HG02884 (cell line): ENCODE measurements around the gene DEDD2.
A peak's percentile ranks its signal among the peaks of the same experiment; 100 is the strongest.

Experiments used
- ATAC-seq: cut with Tn5 transposase; IDR thresholded peaks from one replicate; pipeline ENCODE4 v1.9.1; 2021; ENCODE audit warnings: mild to moderate bottlenecking, moderate library complexity; ENCODE audit not compliant: unreplicated experiment

DEDD2 gene

GRCh38 chr19:42201489-42202289, 15.8 kb downstream of the DEDD2 start:
- no peak for ATAC-seq

- ATAC-seq, result no peak
These were observed 17.3 kb downstream of the DEDD2 start for GRCh38 chr19:42200116-42200715.

- peak; percentile 48 for ATAC-seq
These were observed 17.9 kb downstream of the DEDD2 start for GRCh38 chr19:42199440-42200115.

GRCh38 chr19:42198676-42199439, 18.6 kb downstream of the DEDD2 start:
- ATAC-seq, result no peak

GRCh38 chr19:42197375-42197817, 20.1 kb downstream of the DEDD2 start:
- no peak for ATAC-seq

GRCh38 chr19:42196011-42197001, 21.2 kb downstream of the DEDD2 start:
- ATAC-seq, result no peak

- no peak for ATAC-seq
These were observed 23.8 kb downstream of the DEDD2 start for GRCh38 chr19:42193706-42194105.

- no peak for ATAC-seq
These were observed 24.2 kb downstream of the DEDD2 start for GRCh38 chr19:42193294-42193693.

- no peak for ATAC-seq
These were observed 25.6 kb downstream of the DEDD2 start for GRCh38 chr19:42191855-42192254.

GRCh38 chr19:42191330-42191729, 26.1 kb downstream of the DEDD2 start:
- no peak for ATAC-seq

- ATAC-seq, result no peak
These were observed 28.3 kb downstream of the DEDD2 start for GRCh38 chr19:42189133-42189532.

- no peak for ATAC-seq
These were observed 28.8 kb downstream of the DEDD2 start for GRCh38 chr19:42188665-42189064.

GRCh38 chr19:42185277-42185676, 32.2 kb downstream of the DEDD2 start:
- ATAC-seq, result no peak

- no peak for ATAC-seq
These were observed 33.0 kb downstream of the DEDD2 start for GRCh38 chr19:42184401-42184861.

- ATAC-seq, result no peak
These were observed 38.4 kb downstream of the DEDD2 start for GRCh38 chr19:42178791-42179674.

GRCh38 chr19:42177686-42178019, 39.8 kb downstream of the DEDD2 start:
- no peak for ATAC-seq

- ATAC-seq, result no peak
These were observed 40.3 kb downstream of the DEDD2 start for GRCh38 chr19:42176990-42177685.

GRCh38 chr19:42176649-42176989, 40.9 kb downstream of the DEDD2 start:
- ATAC-seq, result no peak
